HCT116 (cell line): Measurements from ENCODE around the gene CFAP97.

Experiments
- CTCF ChIP-seq, 3 experiments: fragments of 200-600 bp in 1 of 3; sonication (generic) in 1 of 3; IDR thresholded peaks in 2 of 3; conservative IDR thresholded peaks in 1 of 3; 2 replicates each; pipeline ENCODE4 v1.5.1; 2012 to 2017; ENCODE audit warnings: low read depth in 2 of 3, low read length in 2 of 3, antibody characterized with exemption in 1 of 3, borderline replicate concordance in 1 of 3, control low read depth in 1 of 3, mild to moderate bottlenecking in 1 of 3, mixed read lengths in 1 of 3, mixed run types in 1 of 3, moderate library complexity in 1 of 3; ENCODE audit not compliant: insufficient read depth in 1 of 3
- JUND ChIP-seq: IDR thresholded peaks from 2 replicates; pipeline ENCODE4 v1.6.1; 2012
- MAX ChIP-seq: IDR thresholded peaks from 2 replicates; pipeline ENCODE4 v1.6.1; 2012
- POLR2A ChIP-seq: IDR thresholded peaks from 2 replicates; pipeline ENCODE4 v1.7.0; 2011; ENCODE audit warnings: borderline replicate concordance; ENCODE audit not compliant: insufficient read depth, insufficient read length; ENCODE audit errors: extremely low read depth
- POLR2AphosphoS5 ChIP-seq: IDR thresholded peaks from 2 replicates; pipeline ENCODE4 v1.6.1; 2011; ENCODE audit warnings: mild to moderate bottlenecking, low read depth, low read length, moderate library complexity
- RAD21 ChIP-seq: IDR thresholded peaks from 2 replicates; pipeline ENCODE4 v1.6.1; 2012; ENCODE audit warnings: low read depth, mild to moderate bottlenecking
- REST ChIP-seq: IDR thresholded peaks from 2 replicates; pipeline ENCODE4 v1.6.1; 2012; ENCODE audit warnings: low read depth
- TF ChIP-seq, protein P1 (sequence below): IDR thresholded peaks from 2 replicates; pipeline ENCODE4 v1.6.1; 2012

DNA sequence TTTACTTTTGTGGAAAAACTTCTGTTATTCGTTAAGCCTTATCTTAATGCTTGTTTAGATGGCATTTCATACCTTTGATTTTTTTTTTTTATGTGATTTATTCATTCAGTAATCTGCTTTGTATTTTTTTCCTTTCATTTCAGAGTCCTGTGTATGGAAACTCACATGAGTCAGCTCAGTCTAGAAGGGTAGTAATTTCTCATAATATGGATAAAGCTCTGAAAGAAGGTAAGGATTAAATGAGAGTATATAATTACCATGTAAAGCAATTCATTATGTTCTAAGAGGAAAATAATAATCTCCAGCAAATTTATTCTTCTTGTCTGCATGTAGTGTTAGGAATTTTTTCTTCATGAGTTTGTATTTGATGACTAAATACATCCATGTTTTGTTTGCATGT, 43.4 kb upstream of the CFAP97 start:
- no peak for TF ChIP-seq MAX
- no peak for TF ChIP-seq CTCF (IDR thresholded peaks at IDR 0.05 in 2 of 3, conservative IDR thresholded peaks at IDR 0.05 in 1 of 3; ENCODE audit: borderline replicate concordance in 1 of 3, insufficient read depth in 1 of 3, low read depth in 2 of 3, low read length in 2 of 3)
- TF ChIP-seq POLR2A = no peak
- no peak for TF ChIP-seq REST
- no peak for TF ChIP-seq RAD21
- TF ChIP-seq POLR2AphosphoS5 = no peak
- TF ChIP-seq, protein P1, sequence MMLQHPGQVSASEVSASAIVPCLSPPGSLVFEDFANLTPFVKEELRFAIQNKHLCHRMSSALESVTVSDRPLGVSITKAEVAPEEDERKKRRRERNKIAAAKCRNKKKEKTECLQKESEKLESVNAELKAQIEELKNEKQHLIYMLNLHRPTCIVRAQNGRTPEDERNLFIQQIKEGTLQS = no peak
- no peak for TF ChIP-seq JUND
